ENCODE results near the gene DOCK9. TPM values are rescaled to one million over a fixed set of nuclear protein-coding genes. Genes with fewer than 3 reads are reported as not detected.

The DOCK9 gene
- total RNA-seq, 1 donor from 2014 or later: 56.3 TPM

GRCh38 chr13:98846986-98847385 is 130.9 kb downstream of the DOCK9 start:
- no peak overlapping the region for H3K27ac ChIP-seq (ENCODE audit: low read depth, low read length)
- no peak for FAIRE-seq
- H3K36me3 Mint-ChIP-seq (ENCODE audit: low read depth, unreplicated experiment): no peaks in the 10 kb centered on the region
- TF ChIP-seq CTCF (IDR thresholded peaks at IDR 0.05; ENCODE audit: insufficient read depth, low read depth, low read length) (no peak), EZH2 (IDR thresholded peaks at IDR 0.05; ENCODE audit: insufficient read depth, low read length) (no peak)
- H3K27me3 ChIP-seq (ENCODE audit: insufficient read depth, low read length): no peaks in the 10 kb centered on the region
- H3K4me3 ChIP-seq (ENCODE audit: insufficient read depth, low read depth, low read length): no peak overlapping the region
- H3K4me1 ChIP-seq (ENCODE audit: insufficient read depth, low read length): peaks cover 3% of the 10 kb centered on the region
- no peaks in the 10 kb centered on the region for H3K9me3 Mint-ChIP-seq (ENCODE audit: unreplicated experiment)
- H3K4me1 Mint-ChIP-seq (ENCODE audit: low read depth, unreplicated experiment): peaks cover 3% of the 10 kb centered on the region
- H3K79me2 ChIP-seq (ENCODE audit: insufficient read depth, low read length): no peaks in the 10 kb centered on the region
- no peak overlapping the region for H3K4me2 ChIP-seq (ENCODE audit: low read length)
- no peak overlapping the region for H2AFZ ChIP-seq (ENCODE audit: low read depth, low read length)
- no peaks in the 10 kb centered on the region for H3K9me3 ChIP-seq (ENCODE audit: insufficient read depth, low read depth, low read length)
- no peak overlapping the region for H3K27ac Mint-ChIP-seq (ENCODE audit: unreplicated experiment)
- H3K4me3 Mint-ChIP-seq (ENCODE audit: unreplicated experiment): no peak overlapping the region
- no peak for DNase-seq (ENCODE audit: low read depth)
- H3K36me3 ChIP-seq (ENCODE audit: insufficient read depth, low read length): peaks cover 4% of the 10 kb centered on the region
- H3K9ac ChIP-seq (ENCODE audit: low read length): no peak overlapping the region
- H3K27me3 Mint-ChIP-seq (ENCODE audit: low read depth, unreplicated experiment): no peaks in the 10 kb centered on the region
- H4K20me1 ChIP-seq (ENCODE audit: insufficient read depth, low read length): no peaks in the 10 kb centered on the region

- TF ChIP-seq EZH2 (IDR thresholded peaks at IDR 0.05; ENCODE audit: insufficient read depth, low read length): no peak
- TF ChIP-seq CTCF (IDR thresholded peaks at IDR 0.05; ENCODE audit: insufficient read depth, low read depth, low read length): no peak
- H3K4me1 Mint-ChIP-seq (ENCODE audit: low read depth, unreplicated experiment): peaks cover 3% of the 10 kb centered on the region
- DNase-seq (ENCODE audit: low read depth) (no peak), FAIRE-seq (peak; percentile 5)
- H3K9me3 ChIP-seq (ENCODE audit: insufficient read depth, low read depth, low read length): no peaks in the 10 kb centered on the region
- no peak overlapping the region for H2AFZ ChIP-seq (ENCODE audit: low read depth, low read length)
- H3K36me3 Mint-ChIP-seq (ENCODE audit: low read depth, unreplicated experiment): no peaks in the 10 kb centered on the region
- H3K4me3 ChIP-seq (ENCODE audit: insufficient read depth, low read depth, low read length): no peak overlapping the region
- H4K20me1 ChIP-seq (ENCODE audit: insufficient read depth, low read length): no peaks in the 10 kb centered on the region
- no peaks in the 10 kb centered on the region for H3K79me2 ChIP-seq (ENCODE audit: insufficient read depth, low read length)
- H3K27ac ChIP-seq (ENCODE audit: low read depth, low read length): no peak overlapping the region
- no peak overlapping the region for H3K4me2 ChIP-seq (ENCODE audit: low read length)
- H3K27ac Mint-ChIP-seq (ENCODE audit: unreplicated experiment): no peak overlapping the region
- no peaks in the 10 kb centered on the region for H3K27me3 Mint-ChIP-seq (ENCODE audit: low read depth, unreplicated experiment)
- peaks cover 3% of the 10 kb centered on the region for H3K4me1 ChIP-seq (ENCODE audit: insufficient read depth, low read length)
- no peak overlapping the region for H3K9ac ChIP-seq (ENCODE audit: low read length)
- H3K27me3 ChIP-seq (ENCODE audit: insufficient read depth, low read length): no peaks in the 10 kb centered on the region
- H3K9me3 Mint-ChIP-seq (ENCODE audit: unreplicated experiment): no peaks in the 10 kb centered on the region
- peaks cover 4% of the 10 kb centered on the region for H3K36me3 ChIP-seq (ENCODE audit: insufficient read depth, low read length)
- no peak overlapping the region for H3K4me3 Mint-ChIP-seq (ENCODE audit: unreplicated experiment)
Measured at GRCh38 chr13:98846521-98846920, 131.3 kb downstream of the DOCK9 start.

- Histone ChIP-seq H3K27ac (ENCODE audit: low read depth, low read length) (no peak overlapping the region), H4K20me1 (ENCODE audit: insufficient read depth, low read length) (no peaks in the 10 kb centered on the region), H3K27me3 (ENCODE audit: insufficient read depth, low read length) (no peaks in the 10 kb centered on the region), H3K4me1 (ENCODE audit: insufficient read depth, low read length) (peaks cover 3% of the 10 kb centered on the region), H2AFZ (ENCODE audit: low read depth, low read length) (no peak overlapping the region), H3K36me3 (ENCODE audit: insufficient read depth, low read length) (peaks cover 4% of the 10 kb centered on the region), H3K9me3 (ENCODE audit: insufficient read depth, low read depth, low read length) (no peaks in the 10 kb centered on the region), H3K9ac (ENCODE audit: low read length) (no peak overlapping the region), H3K4me3 (ENCODE audit: insufficient read depth, low read depth, low read length) (no peak overlapping the region), H3K4me2 (ENCODE audit: low read length) (no peak overlapping the region), H3K79me2 (ENCODE audit: insufficient read depth, low read length) (no peaks in the 10 kb centered on the region)
- Mint-ChIP-seq H3K9me3 (ENCODE audit: unreplicated experiment) (no peaks in the 10 kb centered on the region), H3K27ac (ENCODE audit: unreplicated experiment) (no peak overlapping the region), H3K4me1 (ENCODE audit: low read depth, unreplicated experiment) (peaks cover 6% of the 10 kb centered on the region), H3K4me3 (ENCODE audit: unreplicated experiment) (no peak overlapping the region), H3K27me3 (ENCODE audit: low read depth, unreplicated experiment) (no peaks in the 10 kb centered on the region), H3K36me3 (ENCODE audit: low read depth, unreplicated experiment) (no peaks in the 10 kb centered on the region)
- DNase-seq (ENCODE audit: low read depth) (no peak), FAIRE-seq (no peak)
- no peak for TF ChIP-seq EZH2 (IDR thresholded peaks at IDR 0.05; ENCODE audit: insufficient read depth, low read length)
- TF ChIP-seq CTCF (IDR thresholded peaks at IDR 0.05; ENCODE audit: insufficient read depth, low read depth, low read length): no peak
Measured at GRCh38 chr13:98845742-98846141, 132.1 kb downstream of the DOCK9 start.
